Measurements from ENCODE around the gene TFF3.

Gene TFF3

GRCh38 chr21:42319851-42320572, 4.8 kb upstream of the TFF3 start:
- no peak for DNase-seq

GRCh38 chr21:42319376-42319775, 4.2 kb upstream of the TFF3 start:
- no peak for DNase-seq

- no peak for DNase-seq
Measured at GRCh38 chr21:42317826-42318746, 2.9 kb upstream of the TFF3 start.

- DNase-seq, result no peak
Measured at GRCh38 chr21:42317341-42317741, 2.1 kb upstream of the TFF3 start.

- no peak for DNase-seq
Measured at GRCh38 chr21:42316891-42317290, 1.7 kb upstream of the TFF3 start.

- DNase-seq, result no peak
Measured at GRCh38 chr21:42314616-42315295, 453 bp downstream of the TFF3 start.

GRCh38 chr21:42313501-42313969, 1.7 kb downstream of the TFF3 start:
- peak; percentile 4 for DNase-seq

GRCh38 chr21:42312626-42313104, 2.5 kb downstream of the TFF3 start:
- no peak for DNase-seq

- no peak for DNase-seq
Measured at GRCh38 chr21:42311816-42312625, 3.2 kb downstream of the TFF3 start.

GRCh38 chr21:42311160-42311559, 4.0 kb downstream of the TFF3 start:
- DNase-seq, result no peak

- DNase-seq, result no peak
Measured at GRCh38 chr21:42310411-42311001, 4.7 kb downstream of the TFF3 start.

- peak; percentile 21 for DNase-seq
Measured at GRCh38 chr21:42309753-42310213, 5.4 kb downstream of the TFF3 start.

- no peak for DNase-seq
Measured at GRCh38 chr21:42308914-42309752, 6.1 kb downstream of the TFF3 start.

- DNase-seq, result no peak
Measured at GRCh38 chr21:42308161-42308913, 6.9 kb downstream of the TFF3 start.

- no peak for DNase-seq
Measured at GRCh38 chr21:42307106-42307505, 8.1 kb downstream of the TFF3 start.

- DNase-seq, result no peak
Measured at GRCh38 chr21:42306366-42307035, 8.7 kb downstream of the TFF3 start.

- DNase-seq, result no peak
Measured at GRCh38 chr21:42305707-42306147, 9.5 kb downstream of the TFF3 start.

- no peak for DNase-seq
Measured at GRCh38 chr21:42304556-42305454, 10.4 kb downstream of the TFF3 start.

Data from fibroblast of skin of scalp (primary cell).